A673 (cell line): Measurements from ENCODE around the gene DLG5.

Experiments used
- CTCF ChIP-seq: fragments of 300-800, 200-600 bp; sonication (generic); conservative IDR thresholded peaks from 2 replicates; pipeline ENCODE4 v1.5.1; 2017; ENCODE audit warnings: low read depth, mild to moderate bottlenecking, antibody characterized with exemption, low read length, moderate library complexity, mixed read lengths
- EZH2 ChIP-seq: fragments of 200-600 bp; sonication (generic); IDR thresholded peaks from 2 replicates; pipeline ENCODE4 v1.6.1; 2017; ENCODE audit warnings: borderline replicate concordance, low read depth, mild to moderate bottlenecking, mixed read lengths, antibody characterized with exemption, low read length; ENCODE audit not compliant: poor library complexity, severe bottlenecking

GRCh38 chr10:77774940-77775391, 151.6 kb downstream of the DLG5 start:
- TF ChIP-seq CTCF (no peak), EZH2 (no peak)
